Breast epithelium (tissue), 3 donors: Measurements from ENCODE around the gene APLP2.

Experiments used
- POLR2A ChIP-seq: fragments of 450-650 bp; IDR thresholded peaks from one replicate; pipeline ENCODE4 v1.6.1; 2016; ENCODE audit warnings: antibody characterized with exemption, mild to moderate bottlenecking, moderate library complexity
- POLR2AphosphoS5 ChIP-seq, 3 donors: sonication (generic); formaldehyde crosslinking; IDR thresholded peaks; one replicate each; pipeline ENCODE4 v1.6.1; 2017; ENCODE audit warnings: antibody characterized with exemption in 3 of 3
- TF ChIP-seq, protein P1 (sequence below), 3 donors: fragments of 450-650 bp; IDR thresholded peaks; one replicate each; pipeline ENCODE4 v1.5.1; 2016 to 2017; ENCODE audit warnings: antibody characterized with exemption in 3 of 3, mild to moderate bottlenecking in 3 of 3, moderate library complexity in 3 of 3

DNA sequence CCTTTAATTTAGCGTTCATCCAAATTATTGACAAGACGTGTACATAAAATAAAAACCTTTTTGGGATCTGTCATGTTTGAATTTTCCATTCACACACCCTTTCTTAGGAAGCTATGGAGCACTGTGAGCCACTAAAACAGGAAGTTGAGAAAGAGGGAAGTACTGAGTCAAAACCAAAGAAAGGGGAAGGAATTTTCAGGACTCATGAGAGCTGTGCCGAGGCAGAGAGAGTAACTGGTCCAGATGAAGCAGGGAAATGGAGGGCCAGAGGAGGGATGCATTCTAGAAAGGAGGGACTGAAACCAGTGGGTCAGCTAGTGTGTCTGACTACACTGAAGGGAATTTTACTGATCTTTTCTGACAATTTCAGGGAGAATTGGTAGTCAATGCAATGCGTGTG is 24.9 kb downstream of the APLP2 start:
- TF ChIP-seq, protein P1, sequence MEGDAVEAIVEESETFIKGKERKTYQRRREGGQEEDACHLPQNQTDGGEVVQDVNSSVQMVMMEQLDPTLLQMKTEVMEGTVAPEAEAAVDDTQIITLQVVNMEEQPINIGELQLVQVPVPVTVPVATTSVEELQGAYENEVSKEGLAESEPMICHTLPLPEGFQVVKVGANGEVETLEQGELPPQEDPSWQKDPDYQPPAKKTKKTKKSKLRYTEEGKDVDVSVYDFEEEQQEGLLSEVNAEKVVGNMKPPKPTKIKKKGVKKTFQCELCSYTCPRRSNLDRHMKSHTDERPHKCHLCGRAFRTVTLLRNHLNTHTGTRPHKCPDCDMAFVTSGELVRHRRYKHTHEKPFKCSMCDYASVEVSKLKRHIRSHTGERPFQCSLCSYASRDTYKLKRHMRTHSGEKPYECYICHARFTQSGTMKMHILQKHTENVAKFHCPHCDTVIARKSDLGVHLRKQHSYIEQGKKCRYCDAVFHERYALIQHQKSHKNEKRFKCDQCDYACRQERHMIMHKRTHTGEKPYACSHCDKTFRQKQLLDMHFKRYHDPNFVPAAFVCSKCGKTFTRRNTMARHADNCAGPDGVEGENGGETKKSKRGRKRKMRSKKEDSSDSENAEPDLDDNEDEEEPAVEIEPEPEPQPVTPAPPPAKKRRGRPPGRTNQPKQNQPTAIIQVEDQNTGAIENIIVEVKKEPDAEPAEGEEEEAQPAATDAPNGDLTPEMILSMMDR (IDR thresholded peaks at IDR 0.05): no peak
- TF ChIP-seq POLR2AphosphoS5 (IDR thresholded peaks at IDR 0.05) (no peak), POLR2A (no peak)
